HCT116 (cell line): Measurements from ENCODE around the gene RAD50. TPM values are rescaled to one million over a fixed set of nuclear protein-coding genes. Genes with fewer than 3 reads are reported as not detected.

Experiments
- ATAC-seq: fragments of 200-7000 bp; cut with Tn5 transposase; 2 replicates; pipeline ENCODE4 v1.9.1; 2020; ENCODE audit warnings: mild to moderate bottlenecking, moderate library complexity
- BruUV-seq: library from RNA; stranded (reverse); fragments of 400-500 nt; replicated peaks from 2 replicates; lab custom pipeline; 2021; lab: Mats Ljungman, UMichigan
- CTCF ChIA-PET: fragments of 300-600 bp; sonication (Branson Sonifier 250); formaldehyde crosslinking; loops from one replicate; lab custom pipeline; 2021; ENCODE audit warnings: antibody characterized with exemption; lab: Charles Lee
- POLR2A ChIA-PET: fragments of 300-600, 350-600 bp; sonication (Branson Sonifier 250); formaldehyde crosslinking; loops from one replicate; lab custom pipeline; 2021; ENCODE audit warnings: antibody characterized with exemption; lab: Charles Lee
- RAD21 ChIA-PET, 2 experiments: fragments of 300-600 bp; sonication (Branson Sonifier 250); formaldehyde crosslinking; loops; one replicate each; lab custom pipeline; 2023; ENCODE audit warnings: low total read pairs in 2 of 2; ENCODE audit not compliant: uncharacterized antibody in 2 of 2, unreplicated experiment in 2 of 2, low non-redundant PET in 1 of 2; lab: Charles Lee
- DNase-seq: peaks from one replicate; pipeline ENCODE4 v3.0.0-alpha.2; 2010; ENCODE audit warnings: low read depth, low spot score
- H2AFZ ChIP-seq: fragments of 200-600 bp; shearing (Covaris generic), sonication (generic); 2 replicates; pipeline ENCODE4 v1.6.1; 2017; ENCODE audit warnings: low read depth, mixed run types, mixed read lengths, antibody characterized with exemption, low read length; ENCODE audit not compliant: poor library complexity, severe bottlenecking
- H3K27ac ChIP-seq: 2 replicates; pipeline ENCODE4 v1.5.1; 2012; ENCODE audit warnings: low read depth, low read length
- H3K27me3 ChIP-seq: fragments of 200-600 bp; sonication (generic); 2 replicates; pipeline ENCODE4 v1.6.1; 2016; ENCODE audit warnings: mixed run types, low read length, mixed read lengths; ENCODE audit not compliant: insufficient read depth
- H3K36me3 ChIP-seq, 2 experiments: fragments of 200-500 bp in 1 of 2; fragments of 200-600 bp in 1 of 2; sonication (Bioruptor generic) in 1 of 2; sonication (generic) in 1 of 2; 2 replicates each; pipeline versions ENCODE4 v1.5.1 to v1.6.1; 2014 to 2016; ENCODE audit warnings: low read length in 2 of 2, inconsistent platforms in 1 of 2, mixed read lengths in 1 of 2, mixed run types in 1 of 2; ENCODE audit not compliant: insufficient read depth in 2 of 2, control insufficient read depth in 1 of 2
- H3K4me1 ChIP-seq, 2 experiments: fragments of 200-600 bp in 1 of 2; sonication (generic) in 1 of 2; 2 replicates each; pipeline versions ENCODE4 v1.5.1 to v1.6.1; 2012 to 2017; ENCODE audit warnings: low read length in 2 of 2, inconsistent platforms in 1 of 2, mild to moderate bottlenecking in 1 of 2, mixed read lengths in 1 of 2, mixed run types in 1 of 2, moderate library complexity in 1 of 2; ENCODE audit not compliant: insufficient read depth in 2 of 2, control insufficient read depth in 1 of 2
- H3K4me2 ChIP-seq: fragments of 200-600 bp; sonication (generic); 2 replicates; pipeline ENCODE4 v1.6.1; 2017; ENCODE audit warnings: mixed run types, low read length, mixed read lengths
- H3K4me3 ChIP-seq, 2 experiments: fragments of 200-600 bp in 1 of 2; sonication (generic) in 1 of 2; replicated peaks in 1 of 2; 2 replicates each; pipeline ENCODE4 v1.5.1; 2011 to 2016; ENCODE audit warnings: low read length in 2 of 2, control low read depth in 1 of 2, low read depth in 1 of 2, mild to moderate bottlenecking in 1 of 2, mixed read lengths in 1 of 2, mixed run types in 1 of 2
- H3K79me2 ChIP-seq: fragments of 200-600 bp; sonication (generic); 2 replicates; pipeline ENCODE4 v1.6.1; 2017; ENCODE audit warnings: mild to moderate bottlenecking, mixed run types, low read length, moderate library complexity, mixed read lengths; ENCODE audit not compliant: insufficient read depth
- H3K9ac ChIP-seq: fragments of 200-600 bp; sonication (generic); 2 replicates; pipeline ENCODE4 v1.6.1; 2016; ENCODE audit warnings: low read length, mixed read lengths
- H3K9me2 ChIP-seq: fragments of 200-600 bp; sonication (generic), shearing (Covaris generic); 2 replicates; pipeline ENCODE4 v1.6.1; 2017; ENCODE audit warnings: mixed run types, mild to moderate bottlenecking, moderate library complexity; ENCODE audit not compliant: insufficient read depth
- H3K9me3 ChIP-seq, 2 experiments: fragments of 200-500 bp in 1 of 2; fragments of 200-600 bp in 1 of 2; sonication (Bioruptor generic) in 1 of 2; sonication (generic) in 1 of 2; 2 replicates each; pipeline ENCODE4 v1.6.1; 2014 to 2017; ENCODE audit warnings: low read length in 2 of 2, mixed read lengths in 2 of 2, inconsistent platforms in 1 of 2, low read depth in 1 of 2, mild to moderate bottlenecking in 1 of 2, mixed run types in 1 of 2, moderate library complexity in 1 of 2; ENCODE audit not compliant: control insufficient read depth in 1 of 2, insufficient read depth in 1 of 2
- H4K20me1 ChIP-seq: fragments of 200-600 bp; sonication (generic), shearing (Covaris generic); 2 replicates; pipeline ENCODE4 v1.6.1; 2017; ENCODE audit warnings: mixed run types, mild to moderate bottlenecking, moderate library complexity; ENCODE audit not compliant: insufficient read depth
- CEBPB ChIP-seq: IDR thresholded peaks from 2 replicates; pipeline ENCODE4 v1.6.1; 2012; ENCODE audit warnings: low read depth
- EZH2 ChIP-seq: fragments of 200-600 bp; sonication (generic); IDR thresholded peaks from 2 replicates; pipeline ENCODE4 v1.6.1; 2017; ENCODE audit warnings: antibody characterized with exemption, mixed run types
- FOSL1 ChIP-seq: IDR thresholded peaks from 2 replicates; pipeline ENCODE4 v1.6.1; 2012; ENCODE audit warnings: low read depth
- RAD21 ChIP-seq: IDR thresholded peaks from 2 replicates; pipeline ENCODE4 v1.6.1; 2012; ENCODE audit warnings: low read depth, mild to moderate bottlenecking
- SIN3A ChIP-seq: IDR thresholded peaks from 2 replicates; pipeline ENCODE4 v1.6.1; 2012; ENCODE audit warnings: low read depth
- SP1 ChIP-seq: IDR thresholded peaks from 2 replicates; pipeline ENCODE4 v1.6.1; 2012; ENCODE audit warnings: low read depth
- intact Hi-C: fragments of 100-400 bp; cut with micrococcal nuclease; formaldehyde crosslinking; loops from 2 replicates; pipeline ENCODE4 v1.10.0; 2022
- total RNA-seq: library from RNA; stranded (reverse); gene quantifications from one replicate; pipeline ENCODE4 v1.2.1, GENCODE V29; 2021; ENCODE audit not compliant: unreplicated experiment
- TF ChIP-seq, protein P1 (sequence below): IDR thresholded peaks from 2 replicates; pipeline ENCODE4 v1.6.1; 2012
- TF ChIP-seq, protein P2 (sequence below): IDR thresholded peaks from 2 replicates; pipeline ENCODE4 v1.6.1; 2011; ENCODE audit warnings: mild to moderate bottlenecking, low read length, moderate library complexity; ENCODE audit not compliant: insufficient replicate concordance; ENCODE audit errors: extremely low read depth
- TF ChIP-seq, protein P3 (sequence below): IDR thresholded peaks from 2 replicates; pipeline ENCODE4 v1.6.1; 2012
- TF ChIP-seq, protein P4 (sequence below), 3 experiments: fragments of 200-600 bp in 1 of 3; sonication (generic) in 1 of 3; IDR thresholded peaks in 2 of 3; conservative IDR thresholded peaks in 1 of 3; 2 replicates each; pipeline ENCODE4 v1.5.1; 2012 to 2017; ENCODE audit warnings: low read depth in 2 of 3, low read length in 2 of 3, antibody characterized with exemption in 1 of 3, borderline replicate concordance in 1 of 3, control low read depth in 1 of 3, mild to moderate bottlenecking in 1 of 3, mixed read lengths in 1 of 3, mixed run types in 1 of 3, moderate library complexity in 1 of 3; ENCODE audit not compliant: insufficient read depth in 1 of 3

RAD50 gene
- total RNA-seq, 1 experiment from 2014 or later = 43.6 TPM

DNA sequence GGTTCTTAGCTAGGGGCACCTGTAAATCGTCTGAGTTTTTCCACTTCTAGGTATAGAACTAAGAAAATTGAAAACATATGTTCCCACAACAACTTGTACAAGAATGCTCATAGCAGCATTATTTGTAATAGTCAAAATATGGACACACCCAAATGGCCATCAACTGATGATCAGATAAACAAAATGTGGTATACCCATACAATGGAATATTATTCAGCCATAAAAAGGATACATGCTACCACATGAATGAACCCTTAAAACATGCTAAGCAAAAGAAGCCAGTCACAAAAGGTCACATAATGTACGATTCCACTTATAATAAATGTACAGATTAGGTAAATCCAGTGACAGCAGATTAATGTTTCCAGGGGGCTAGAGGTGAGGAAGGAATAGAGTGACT lies 55.2 kb downstream of the RAD50 start:
- Histone ChIP-seq H3K27ac (no peak overlapping the region), H3K9ac (no peak overlapping the region), H3K36me3 (peaks cover 24 to 36% of the 10 kb centered on the region in 2 experiments; a peak in 3 of 4 replicates), H3K9me2 (no peaks in the 10 kb centered on the region), H2AFZ (no peak overlapping the region), H3K9me3 (no peaks in the 10 kb centered on the region), H4K20me1 (no peaks in the 10 kb centered on the region), H3K4me1 (no peaks in the 10 kb centered on the region), H3K79me2 (0 out of 2 replicates have a peak, but pooled peaks cover 3% of the 10 kb centered on the region), H3K4me3 (no peak overlapping the region), H3K4me2 (no peak overlapping the region), H3K27me3 (no peaks in the 10 kb centered on the region)
- RAD21 ChIA-PET = no interaction called here
- intact Hi-C loops = no loop called here
- DNase-seq (no peak), ATAC-seq (no peak)
- no TSS peak for BruUV-seq
- TF ChIP-seq RAD21 (no peak), CEBPB (no peak), SP1 (no peak), FOSL1 (no peak), EZH2 (no peak), SIN3A (no peak)
- TF ChIP-seq, protein P1, sequence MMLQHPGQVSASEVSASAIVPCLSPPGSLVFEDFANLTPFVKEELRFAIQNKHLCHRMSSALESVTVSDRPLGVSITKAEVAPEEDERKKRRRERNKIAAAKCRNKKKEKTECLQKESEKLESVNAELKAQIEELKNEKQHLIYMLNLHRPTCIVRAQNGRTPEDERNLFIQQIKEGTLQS = no peak
- TF ChIP-seq, protein P2, sequence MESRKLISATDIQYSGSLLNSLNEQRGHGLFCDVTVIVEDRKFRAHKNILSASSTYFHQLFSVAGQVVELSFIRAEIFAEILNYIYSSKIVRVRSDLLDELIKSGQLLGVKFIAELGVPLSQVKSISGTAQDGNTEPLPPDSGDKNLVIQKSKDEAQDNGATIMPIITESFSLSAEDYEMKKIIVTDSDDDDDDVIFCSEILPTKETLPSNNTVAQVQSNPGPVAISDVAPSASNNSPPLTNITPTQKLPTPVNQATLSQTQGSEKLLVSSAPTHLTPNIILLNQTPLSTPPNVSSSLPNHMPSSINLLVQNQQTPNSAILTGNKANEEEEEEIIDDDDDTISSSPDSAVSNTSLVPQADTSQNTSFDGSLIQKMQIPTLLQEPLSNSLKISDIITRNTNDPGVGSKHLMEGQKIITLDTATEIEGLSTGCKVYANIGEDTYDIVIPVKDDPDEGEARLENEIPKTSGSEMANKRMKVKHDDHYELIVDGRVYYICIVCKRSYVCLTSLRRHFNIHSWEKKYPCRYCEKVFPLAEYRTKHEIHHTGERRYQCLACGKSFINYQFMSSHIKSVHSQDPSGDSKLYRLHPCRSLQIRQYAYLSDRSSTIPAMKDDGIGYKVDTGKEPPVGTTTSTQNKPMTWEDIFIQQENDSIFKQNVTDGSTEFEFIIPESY = no peak
- TF ChIP-seq, protein P3, sequence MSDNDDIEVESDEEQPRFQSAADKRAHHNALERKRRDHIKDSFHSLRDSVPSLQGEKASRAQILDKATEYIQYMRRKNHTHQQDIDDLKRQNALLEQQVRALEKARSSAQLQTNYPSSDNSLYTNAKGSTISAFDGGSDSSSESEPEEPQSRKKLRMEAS = no peak
- TF ChIP-seq, protein P4, sequence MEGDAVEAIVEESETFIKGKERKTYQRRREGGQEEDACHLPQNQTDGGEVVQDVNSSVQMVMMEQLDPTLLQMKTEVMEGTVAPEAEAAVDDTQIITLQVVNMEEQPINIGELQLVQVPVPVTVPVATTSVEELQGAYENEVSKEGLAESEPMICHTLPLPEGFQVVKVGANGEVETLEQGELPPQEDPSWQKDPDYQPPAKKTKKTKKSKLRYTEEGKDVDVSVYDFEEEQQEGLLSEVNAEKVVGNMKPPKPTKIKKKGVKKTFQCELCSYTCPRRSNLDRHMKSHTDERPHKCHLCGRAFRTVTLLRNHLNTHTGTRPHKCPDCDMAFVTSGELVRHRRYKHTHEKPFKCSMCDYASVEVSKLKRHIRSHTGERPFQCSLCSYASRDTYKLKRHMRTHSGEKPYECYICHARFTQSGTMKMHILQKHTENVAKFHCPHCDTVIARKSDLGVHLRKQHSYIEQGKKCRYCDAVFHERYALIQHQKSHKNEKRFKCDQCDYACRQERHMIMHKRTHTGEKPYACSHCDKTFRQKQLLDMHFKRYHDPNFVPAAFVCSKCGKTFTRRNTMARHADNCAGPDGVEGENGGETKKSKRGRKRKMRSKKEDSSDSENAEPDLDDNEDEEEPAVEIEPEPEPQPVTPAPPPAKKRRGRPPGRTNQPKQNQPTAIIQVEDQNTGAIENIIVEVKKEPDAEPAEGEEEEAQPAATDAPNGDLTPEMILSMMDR (IDR thresholded peaks at IDR 0.05 in 2 of 3, conservative IDR thresholded peaks at IDR 0.05 in 1 of 3; ENCODE audit: borderline replicate concordance in 1 of 3, insufficient read depth in 1 of 3, low read depth in 2 of 3, low read length in 2 of 3) = no peak
- CTCF ChIA-PET = no interaction called here
- POLR2A ChIA-PET = no interaction called here
